HG02678 (cell line): ENCODE data around the gene LIPT2.

Experiments used
- ATAC-seq: cut with Tn5 transposase; IDR thresholded peaks from one replicate; pipeline ENCODE4 v1.9.1; 2021; ENCODE audit warnings: mild to moderate bottlenecking, moderate library complexity; ENCODE audit not compliant: unreplicated experiment

LIPT2 gene

DNA sequence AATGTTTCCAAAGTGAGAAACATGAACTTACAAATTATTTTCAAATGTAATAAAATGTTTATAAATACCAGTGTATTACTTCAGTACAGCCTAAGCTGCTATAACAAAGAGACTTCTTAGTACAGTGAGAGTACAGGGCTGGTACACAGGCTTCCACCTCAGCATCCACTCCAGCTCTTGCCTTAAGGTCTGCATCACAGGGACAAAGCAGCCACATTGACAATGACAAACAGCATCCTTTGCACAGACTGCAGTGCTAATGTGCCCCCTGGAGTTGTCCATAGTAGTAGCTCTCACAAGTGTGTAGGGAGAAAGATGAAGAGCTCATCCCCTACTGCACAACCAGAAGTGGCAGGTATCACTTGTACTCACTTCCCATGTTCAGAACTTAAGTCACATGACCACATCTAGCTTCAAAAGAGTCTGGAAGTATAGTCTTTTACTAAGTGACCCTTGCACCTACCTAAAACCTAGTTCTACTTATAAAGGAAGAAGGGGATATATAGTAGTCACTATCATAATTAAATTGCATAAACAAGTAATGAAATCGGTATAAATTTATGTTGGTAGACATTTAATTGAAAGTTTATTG is 10.7 kb upstream of the LIPT2 start:
- no peak for ATAC-seq

GRCh38 chr11:74494916-74495315 is 1.4 kb upstream of the LIPT2 start:
- ATAC-seq: no peak

GRCh38 chr11:74493791-74494630 is 487 bp upstream of the LIPT2 start:
- no peak for ATAC-seq

GRCh38 chr11:74492084-74492483 is 1.4 kb downstream of the LIPT2 start:
- no peak for ATAC-seq

DNA sequence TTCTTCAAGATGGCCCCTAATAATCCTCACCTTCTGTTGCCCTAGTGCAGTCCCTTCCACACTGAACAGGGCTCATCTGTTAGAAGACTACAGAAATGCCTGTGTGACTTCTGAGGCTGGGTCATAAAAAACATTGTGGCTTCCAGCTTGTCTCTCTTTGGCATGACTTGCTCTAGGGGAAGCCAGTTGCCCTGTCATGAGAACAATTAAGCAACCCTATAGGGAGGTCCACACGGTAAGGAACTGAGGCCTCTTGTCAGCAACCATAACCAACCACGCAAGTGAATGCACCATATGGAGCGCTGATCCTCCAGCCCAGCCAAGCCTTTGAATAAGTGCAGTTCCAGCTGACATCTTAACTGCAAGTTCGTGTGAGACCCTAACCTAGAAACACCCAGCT is 2.6 kb downstream of the LIPT2 start:
- no peak for ATAC-seq

DNA sequence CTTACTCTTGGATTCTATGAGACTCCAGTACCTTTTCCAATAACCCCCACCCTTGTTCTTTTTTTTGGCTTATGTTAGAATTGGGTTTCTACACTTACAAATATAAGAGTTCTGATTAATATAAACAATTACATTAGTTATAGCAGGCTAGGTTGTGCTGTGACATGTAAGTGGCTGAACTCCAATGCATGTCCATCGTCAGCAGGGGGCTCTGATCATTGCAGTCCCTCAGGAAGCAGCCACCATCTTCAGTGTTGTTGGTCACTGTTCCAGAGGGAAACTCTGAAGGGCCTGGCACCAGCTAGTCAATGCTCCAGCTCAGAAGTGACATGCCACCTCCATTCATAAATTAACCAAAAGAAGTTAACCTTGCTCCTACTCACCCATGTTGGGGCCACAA is 5.6 kb downstream of the LIPT2 start:
- ATAC-seq: no peak

DNA sequence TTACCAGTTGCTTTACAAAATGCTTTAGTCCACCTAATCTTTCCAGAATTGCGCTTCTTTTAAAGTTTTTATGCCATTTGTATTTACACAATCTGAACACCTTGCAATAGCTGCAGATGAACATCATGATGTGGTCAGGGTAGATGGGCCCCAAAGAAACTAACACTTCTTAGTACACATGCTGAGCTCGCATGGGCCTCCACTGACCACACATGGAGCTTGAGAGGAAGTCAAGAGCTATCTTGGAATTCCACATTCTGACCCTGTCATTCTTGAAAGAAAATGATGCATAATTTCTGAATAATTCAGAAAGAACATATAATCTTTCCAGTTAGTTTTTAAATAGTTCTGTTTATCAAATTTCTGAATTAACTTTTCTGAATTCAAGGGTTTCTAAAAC is 7.7 kb downstream of the LIPT2 start:
- ATAC-seq: no peak

GRCh38 chr11:74480688-74481417 is 12.7 kb downstream of the LIPT2 start:
- no peak for ATAC-seq

DNA sequence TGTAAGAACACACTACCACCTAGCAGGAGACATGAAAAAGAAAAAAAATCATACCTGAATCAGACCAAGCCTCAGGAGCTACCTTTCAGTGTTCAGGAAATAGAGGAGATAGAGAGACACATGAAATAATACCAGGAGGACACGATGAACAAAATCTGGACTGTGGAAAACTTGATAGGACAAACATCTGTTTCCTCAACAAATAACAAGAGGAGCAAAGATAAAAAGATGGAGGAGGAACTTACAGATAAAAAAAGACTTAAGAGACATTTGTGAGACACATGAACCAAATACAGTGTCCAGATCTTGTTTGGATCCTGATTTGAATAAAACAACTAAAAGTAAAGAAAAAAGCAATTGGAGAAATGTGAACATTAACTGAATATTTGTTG is 13.8 kb downstream of the LIPT2 start:
- no peak for ATAC-seq

GRCh38 chr11:74478877-74479731 is 14.4 kb downstream of the LIPT2 start:
- ATAC-seq: no peak

DNA sequence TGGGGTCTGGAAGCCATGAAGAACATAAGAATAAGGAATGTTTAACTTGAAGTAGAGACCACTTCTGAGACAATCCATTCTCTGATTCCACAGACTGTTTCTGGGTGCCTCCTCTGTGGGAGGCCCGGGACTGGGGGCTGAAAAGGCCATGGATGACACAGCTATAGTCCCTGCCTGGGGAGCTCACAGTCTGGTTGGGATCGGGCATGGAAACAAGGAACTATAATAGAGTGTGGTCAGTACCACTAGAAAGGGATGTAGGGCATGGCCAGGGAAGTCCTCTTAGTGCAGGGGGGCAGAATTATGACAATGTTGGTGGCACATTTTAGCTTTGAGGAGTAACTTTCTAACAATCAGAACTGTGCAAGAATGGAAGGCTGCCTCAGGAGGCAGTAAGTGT is 17.0 kb downstream of the LIPT2 start:
- ATAC-seq: no peak

GRCh38 chr11:74474316-74474715 is 19.2 kb downstream of the LIPT2 start:
- ATAC-seq: no peak

DNA sequence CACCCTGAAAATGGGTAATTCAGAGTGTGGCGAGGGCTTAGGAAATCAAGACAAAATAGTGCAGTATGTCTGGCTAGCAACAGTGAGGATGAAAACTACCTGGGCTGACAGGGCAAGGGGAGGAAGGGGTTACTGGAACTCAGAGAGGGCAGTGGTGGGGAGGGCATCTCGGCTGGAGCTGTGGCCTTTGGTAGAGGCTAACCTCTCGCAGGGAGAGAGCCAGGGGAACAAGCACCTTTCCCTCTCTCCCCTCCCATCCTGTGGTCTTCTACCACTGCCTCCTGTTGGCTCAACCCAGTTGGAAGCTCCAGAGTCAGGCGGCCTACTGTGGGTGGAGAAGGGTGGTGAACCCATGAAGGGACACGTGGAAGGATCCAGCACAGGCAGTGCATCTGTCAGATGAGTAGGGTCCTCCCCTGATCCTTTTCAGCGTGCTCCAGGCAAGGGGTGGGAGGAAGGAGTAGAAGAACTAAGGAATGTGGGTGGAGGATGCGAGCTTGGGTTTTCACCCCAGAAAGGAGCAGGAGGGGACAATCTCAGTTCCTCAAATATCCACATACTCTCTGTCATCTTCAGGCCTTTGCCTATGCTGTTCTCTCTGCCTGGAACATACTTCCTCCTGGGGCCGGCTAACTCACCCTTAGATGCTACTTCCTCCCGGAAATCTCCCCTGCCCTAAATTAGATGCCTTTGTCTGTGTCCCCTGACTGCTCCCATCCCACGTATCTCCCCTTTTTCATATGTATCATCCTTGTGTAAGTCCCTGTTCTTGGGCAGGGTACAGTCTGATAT is 19.9 kb downstream of the LIPT2 start:
- ATAC-seq: no peak

- no peak for ATAC-seq
These were observed 21.7 kb downstream of the LIPT2 start for GRCh38 chr11:74471668-74472429.

- no peak for ATAC-seq
These were observed 22.5 kb downstream of the LIPT2 start for GRCh38 chr11:74471037-74471436.

DNA sequence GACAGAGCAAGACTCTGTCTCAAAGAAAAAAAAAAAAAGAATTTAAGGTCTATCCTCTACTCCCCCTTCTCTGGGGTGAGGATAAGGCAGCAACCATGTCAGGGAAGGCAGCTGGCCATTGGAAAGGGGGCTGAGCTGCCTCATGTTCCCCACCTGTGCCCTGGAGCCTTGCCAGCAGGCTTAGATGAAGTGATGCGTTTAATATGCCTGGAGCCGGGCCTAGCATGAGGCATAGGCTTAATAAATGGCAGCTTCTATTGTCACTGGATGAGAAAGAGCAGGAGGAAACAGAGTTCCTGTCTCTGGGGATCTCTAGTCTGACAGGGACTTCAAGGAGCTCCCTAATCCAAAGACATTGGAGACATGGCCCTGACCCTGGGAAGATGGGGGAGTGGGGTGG is 23.0 kb downstream of the LIPT2 start:
- no peak for ATAC-seq

- no peak for ATAC-seq
These were observed 24.6 kb downstream of the LIPT2 start for GRCh38 chr11:74468936-74469335.

DNA sequence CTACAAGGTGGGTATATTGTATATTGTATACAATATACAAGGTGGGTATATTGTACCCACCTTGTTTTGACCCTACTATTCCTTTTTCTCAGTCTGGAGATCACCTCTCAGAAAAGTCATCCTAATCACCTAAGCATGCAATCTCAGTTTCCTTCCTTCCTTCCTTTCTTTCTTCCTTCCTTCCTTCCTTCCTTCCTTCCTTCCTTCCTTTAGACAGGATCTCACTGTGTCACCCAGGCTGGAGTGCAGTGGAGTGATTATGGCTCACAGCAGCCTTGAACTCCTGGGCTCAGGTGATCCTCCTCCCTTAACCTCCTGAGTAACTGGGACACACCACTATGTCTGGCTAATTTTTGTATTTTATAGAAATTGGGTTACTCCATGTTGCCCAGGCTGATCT is 25.0 kb downstream of the LIPT2 start:
- ATAC-seq: no peak

DNA sequence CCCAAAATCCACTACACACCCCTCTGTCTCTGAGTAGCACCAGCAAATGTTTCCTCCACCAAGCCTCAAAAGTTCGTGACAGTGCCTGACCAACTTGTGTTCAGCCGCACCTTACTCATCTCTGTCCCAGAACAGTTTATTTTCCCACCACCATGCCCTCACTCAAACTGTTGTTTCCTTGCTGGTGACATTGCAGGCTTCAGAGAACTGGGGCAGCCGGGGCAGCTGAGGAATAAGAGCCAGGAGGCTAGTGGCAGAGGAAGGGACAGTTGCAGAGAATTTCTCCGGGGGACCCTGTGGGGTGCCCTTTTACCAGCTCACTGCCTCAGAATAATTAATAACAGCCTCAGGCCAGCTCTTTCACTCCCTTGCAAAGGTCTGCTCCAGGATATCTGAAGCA is 25.5 kb downstream of the LIPT2 start:
- no peak for ATAC-seq
